Ishikawa (cell line): ENCODE data around the gene SNED1.

Experiments
- CEBPB ChIP-seq: IDR thresholded peaks from 2 replicates; pipeline ENCODE4 v1.6.1; 2012
- CREB1 ChIP-seq: IDR thresholded peaks from 2 replicates; pipeline ENCODE4 v1.6.1; 2012; ENCODE audit warnings: low read depth
- EGR1 ChIP-seq: IDR thresholded peaks from 2 replicates; pipeline ENCODE4 v1.6.1; 2012
- EP300 ChIP-seq: IDR thresholded peaks from 2 replicates; pipeline ENCODE4 v1.6.1; 2012; ENCODE audit warnings: borderline replicate concordance
- FOXM1 ChIP-seq: IDR thresholded peaks from 2 replicates; pipeline ENCODE4 v1.6.1; 2012; ENCODE audit warnings: low read depth, borderline replicate concordance
- MAX ChIP-seq: IDR thresholded peaks from 2 replicates; pipeline ENCODE4 v1.6.1; 2012
- NFIC ChIP-seq: IDR thresholded peaks from 2 replicates; pipeline ENCODE4 v1.6.1; 2012
- RAD21 ChIP-seq: IDR thresholded peaks from 2 replicates; pipeline ENCODE4 v1.6.1; 2012; ENCODE audit warnings: low read depth
- TAF1 ChIP-seq: IDR thresholded peaks from 2 replicates; pipeline ENCODE4 v1.6.1; 2012; ENCODE audit warnings: low read depth, mild to moderate bottlenecking
- TCF12 ChIP-seq: IDR thresholded peaks from 2 replicates; pipeline ENCODE4 v1.6.1; 2012; ENCODE audit warnings: low read depth
- TEAD4 ChIP-seq: IDR thresholded peaks from 2 replicates; pipeline ENCODE4 v1.6.1; 2012
- YY1 ChIP-seq: IDR thresholded peaks from 2 replicates; pipeline ENCODE4 v1.6.1; 2012; ENCODE audit warnings: low read depth
- ZBTB7A ChIP-seq: IDR thresholded peaks from 2 replicates; pipeline ENCODE4 v1.6.1; 2012; ENCODE audit warnings: low read depth
- TF ChIP-seq, protein P1 (sequence below): IDR thresholded peaks from 2 replicates; pipeline ENCODE4 v1.6.1; 2012
- TF ChIP-seq, protein P2 (sequence below): IDR thresholded peaks from 2 replicates; pipeline ENCODE4 v1.6.1; 2012; ENCODE audit warnings: low read depth, mild to moderate bottlenecking

The SNED1 gene

DNA sequence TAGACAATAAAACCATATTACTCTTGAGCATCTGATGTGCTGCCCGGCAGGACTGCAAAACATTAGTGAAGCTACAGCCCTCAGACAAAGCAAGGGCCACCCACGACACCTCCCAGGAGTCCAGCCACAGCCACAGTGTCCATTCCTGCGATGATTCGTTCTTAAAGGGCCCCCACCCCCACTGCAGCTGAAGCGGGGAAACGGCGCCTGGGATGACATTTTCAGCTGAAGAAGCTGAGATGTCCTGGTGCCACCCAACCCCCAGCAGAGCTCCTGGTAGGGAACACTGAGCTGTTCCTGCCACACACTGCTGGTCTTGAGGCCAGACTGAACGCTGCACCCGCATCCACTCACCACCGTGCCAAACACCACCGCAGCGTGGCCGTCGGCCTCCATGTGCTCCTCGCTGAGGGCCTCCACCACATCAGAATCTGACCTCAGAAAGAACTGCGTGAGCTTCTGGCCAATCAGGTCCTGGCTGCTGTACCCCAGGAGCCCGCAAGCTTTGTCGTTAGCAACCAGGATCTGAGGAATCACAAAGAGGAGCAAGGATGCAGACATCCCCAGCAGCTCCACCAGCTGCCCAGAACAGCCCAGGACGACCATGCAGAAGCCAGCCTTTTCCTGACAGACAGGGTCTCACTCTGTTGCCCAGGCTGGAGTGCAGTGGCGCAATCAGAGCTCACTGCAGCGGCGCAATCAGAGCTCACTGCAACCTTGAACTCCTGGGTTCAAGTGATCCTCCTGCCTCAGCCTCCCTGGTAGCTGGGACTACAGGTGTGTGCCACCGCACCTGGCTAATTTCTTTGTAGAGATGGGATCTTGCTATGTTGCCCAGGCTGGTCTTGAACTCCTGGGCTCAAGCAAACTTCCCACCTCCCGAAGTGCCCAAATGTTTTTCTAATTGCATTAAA is 141.4 kb downstream of the SNED1 start:
- TF ChIP-seq TAF1 (no peak), NFIC (no peak)

DNA sequence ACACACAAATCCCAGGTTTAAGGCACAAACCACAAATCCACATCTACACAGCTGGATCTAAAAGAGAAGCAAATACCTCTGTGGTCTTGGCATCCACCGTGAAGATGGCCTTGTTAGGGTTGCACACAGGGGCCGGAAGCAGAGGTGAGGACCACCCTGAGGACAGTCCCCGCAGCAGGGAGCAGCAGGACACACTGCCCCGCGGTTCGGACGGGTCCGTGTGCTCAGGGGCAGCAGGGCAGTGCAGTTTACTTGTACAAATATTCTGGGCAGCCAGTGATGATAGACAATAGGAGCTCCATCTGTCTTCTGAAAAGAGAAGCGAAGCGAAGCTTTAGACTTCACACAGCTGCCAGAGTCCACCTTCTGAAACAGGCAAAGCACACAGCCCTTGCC is 142.0 kb downstream of the SNED1 start:
- TF ChIP-seq RAD21 (no peak), TEAD4 (no peak), FOXM1 (no peak), NFIC (no peak), TAF1 (no peak), EGR1 (no peak), ZBTB7A (no peak), YY1 (no peak), EP300 (no peak), MAX (no peak), CREB1 (no peak), TCF12 (no peak), CEBPB (no peak)
- TF ChIP-seq, protein P1, sequence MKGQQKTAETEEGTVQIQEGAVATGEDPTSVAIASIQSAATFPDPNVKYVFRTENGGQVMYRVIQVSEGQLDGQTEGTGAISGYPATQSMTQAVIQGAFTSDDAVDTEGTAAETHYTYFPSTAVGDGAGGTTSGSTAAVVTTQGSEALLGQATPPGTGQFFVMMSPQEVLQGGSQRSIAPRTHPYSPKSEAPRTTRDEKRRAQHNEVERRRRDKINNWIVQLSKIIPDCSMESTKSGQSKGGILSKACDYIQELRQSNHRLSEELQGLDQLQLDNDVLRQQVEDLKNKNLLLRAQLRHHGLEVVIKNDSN = no peak
- TF ChIP-seq, protein P2, sequence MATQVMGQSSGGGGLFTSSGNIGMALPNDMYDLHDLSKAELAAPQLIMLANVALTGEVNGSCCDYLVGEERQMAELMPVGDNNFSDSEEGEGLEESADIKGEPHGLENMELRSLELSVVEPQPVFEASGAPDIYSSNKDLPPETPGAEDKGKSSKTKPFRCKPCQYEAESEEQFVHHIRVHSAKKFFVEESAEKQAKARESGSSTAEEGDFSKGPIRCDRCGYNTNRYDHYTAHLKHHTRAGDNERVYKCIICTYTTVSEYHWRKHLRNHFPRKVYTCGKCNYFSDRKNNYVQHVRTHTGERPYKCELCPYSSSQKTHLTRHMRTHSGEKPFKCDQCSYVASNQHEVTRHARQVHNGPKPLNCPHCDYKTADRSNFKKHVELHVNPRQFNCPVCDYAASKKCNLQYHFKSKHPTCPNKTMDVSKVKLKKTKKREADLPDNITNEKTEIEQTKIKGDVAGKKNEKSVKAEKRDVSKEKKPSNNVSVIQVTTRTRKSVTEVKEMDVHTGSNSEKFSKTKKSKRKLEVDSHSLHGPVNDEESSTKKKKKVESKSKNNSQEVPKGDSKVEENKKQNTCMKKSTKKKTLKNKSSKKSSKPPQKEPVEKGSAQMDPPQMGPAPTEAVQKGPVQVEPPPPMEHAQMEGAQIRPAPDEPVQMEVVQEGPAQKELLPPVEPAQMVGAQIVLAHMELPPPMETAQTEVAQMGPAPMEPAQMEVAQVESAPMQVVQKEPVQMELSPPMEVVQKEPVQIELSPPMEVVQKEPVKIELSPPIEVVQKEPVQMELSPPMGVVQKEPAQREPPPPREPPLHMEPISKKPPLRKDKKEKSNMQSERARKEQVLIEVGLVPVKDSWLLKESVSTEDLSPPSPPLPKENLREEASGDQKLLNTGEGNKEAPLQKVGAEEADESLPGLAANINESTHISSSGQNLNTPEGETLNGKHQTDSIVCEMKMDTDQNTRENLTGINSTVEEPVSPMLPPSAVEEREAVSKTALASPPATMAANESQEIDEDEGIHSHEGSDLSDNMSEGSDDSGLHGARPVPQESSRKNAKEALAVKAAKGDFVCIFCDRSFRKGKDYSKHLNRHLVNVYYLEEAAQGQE = no peak

- TF ChIP-seq ZBTB7A (no peak), FOXM1 (no peak), EP300 (no peak), CREB1 (no peak), MAX (no peak)
- TF ChIP-seq, protein P2 = no peak
- TF ChIP-seq, protein P1 = no peak
Observed at GRCh38 chr2:241141214-241141770, 142.9 kb downstream of the SNED1 start.

- no peak for TF ChIP-seq TAF1
Observed at GRCh38 chr2:241142063-241142462, 143.6 kb downstream of the SNED1 start.

DNA sequence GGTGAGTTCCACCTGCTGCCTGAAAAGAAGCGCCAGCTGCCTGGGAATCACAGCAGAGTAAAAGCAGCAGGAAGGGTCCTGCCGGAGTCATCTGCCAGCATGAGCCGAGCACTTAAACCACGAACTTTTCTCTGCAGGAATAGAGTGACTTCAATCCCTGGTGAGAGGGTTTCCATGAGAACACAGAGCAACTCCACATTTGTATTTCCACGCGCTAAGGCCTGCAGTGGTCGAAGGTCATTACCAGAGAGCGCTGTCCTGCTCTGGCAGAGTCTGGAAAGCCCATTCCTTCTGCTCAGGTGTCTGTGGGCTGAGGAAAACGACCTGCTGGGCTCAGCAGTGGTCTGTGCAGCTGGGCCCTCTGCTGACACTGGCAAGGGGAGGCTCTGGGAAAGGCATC is 144.2 kb downstream of the SNED1 start:
- TF ChIP-seq TCF12 = no peak
- TF ChIP-seq, protein P2 = no peak
